ENCODE data around the gene SULT2B1. TPM values are rescaled to one million over a fixed set of nuclear protein-coding genes. Genes with fewer than 3 reads are reported as not detected.

Gene SULT2B1
- total and polyA plus RNA-seq, 2 of the 4 experiments (the other 2 are of a cell fraction): 0.09 TPM; not detected in 1

- H3K79me1 ChIP-seq (ENCODE audit: low read depth in 1 of 2, low read length in 2 of 2): no peaks in the 10 kb centered on the region
- ATAC-seq (ENCODE audit: low read depth): no peak
- no peak overlapping the region for H3K23ac ChIP-seq (ENCODE audit: low read depth, low read length)
- no peak overlapping the region for H3K4me3 ChIP-seq (ENCODE audit: insufficient read depth, low read depth, low read length)
- whole genome bisulfite sequencing, 2 experiments (ENCODE audit: extremely low coverage in 2 of 2, insufficient read length in 1 of 2): no CpG with 5 or more reads among the region's 1 CpG
- dilution Hi-C loops (cut with HindIII; ENCODE audit: low sequenced_read_pairs, unreplicated experiment) (no loop called here), intact Hi-C loops (cut with micrococcal nuclease) (no loop called here), in situ Hi-C loops (cut with MboI; ENCODE audit: low sequenced_read_pairs) (no loop called here)
- H2AK9ac ChIP-seq (replicated peaks; ENCODE audit: low read depth, low read length, poor library complexity): no peak overlapping the region
- ChIA-PET CTCF (no interaction called here), POLR2A (ENCODE audit: unreplicated experiment) (no interaction called here)
- no peak overlapping the region for H3K56ac ChIP-seq (ENCODE audit: extremely low read depth, insufficient read depth, low read length)
- H2AK5ac ChIP-seq (ENCODE audit: low read depth, low read length): no peak overlapping the region
- no peak overlapping the region for H2BK120ac ChIP-seq (ENCODE audit: low read depth, low read length)
- H4K5ac ChIP-seq (ENCODE audit: low read depth, low read length): no peak overlapping the region
- no peak for DNase-seq
- no peak overlapping the region for H3K4me2 ChIP-seq (ENCODE audit: low read depth, low read length)
- H3K4me1 ChIP-seq (ENCODE audit: control insufficient read depth, insufficient read depth, low read length): peaks cover 3% of the 10 kb centered on the region
- no TSS peak for BruUV-seq (replicated peaks)
- TF ChIP-seq POLR2A (IDR thresholded peaks at IDR 0.05; ENCODE audit: low read depth, low read length) (no peak), ELK1 (IDR thresholded peaks at IDR 0.05; ENCODE audit: borderline replicate concordance, low read depth, low read length) (no peak), CHD1 (IDR thresholded peaks at IDR 0.05; ENCODE audit: low read depth, low read length) (no peak), BHLHE40 (IDR thresholded peaks at IDR 0.05; ENCODE audit: low read depth, low read length) (no peak), CTCF (conservative IDR thresholded peaks at IDR 0.05; ENCODE audit: low read depth, low read length) (no peak), MAZ (IDR thresholded peaks at IDR 0.05; ENCODE audit: borderline replicate concordance, low read depth, low read length) (no peak), USF2 (IDR thresholded peaks at IDR 0.05; ENCODE audit: low read depth, low read length) (no peak), CEBPB (IDR thresholded peaks at IDR 0.05; ENCODE audit: low read depth, low read length) (no peak), RAD21 (IDR thresholded peaks at IDR 0.05; ENCODE audit: low read length) (no peak)
- H2AFZ ChIP-seq (replicated peaks; ENCODE audit: low read length, poor library complexity): no peak overlapping the region
- no peaks in the 10 kb centered on the region for H3K9me3 ChIP-seq (ENCODE audit: control insufficient read depth, insufficient read depth, low read length)
- no peaks in the 10 kb centered on the region for H3K9me1 ChIP-seq (ENCODE audit: insufficient read depth, low read length)
- no peak overlapping the region for H3K9ac ChIP-seq (ENCODE audit: low read depth, low read length)
- no peaks in the 10 kb centered on the region for H3K36me3 ChIP-seq (ENCODE audit: control insufficient read depth, insufficient read depth, low read length)
- H3K18ac ChIP-seq (ENCODE audit: low read depth, low read length): no peak overlapping the region
- no peak overlapping the region for H3K14ac ChIP-seq (replicated peaks; ENCODE audit: low read depth, low read length)
- no peaks in the 10 kb centered on the region for H4K20me1 ChIP-seq (ENCODE audit: insufficient read depth, low read length)
- no peak overlapping the region for H2BK5ac ChIP-seq (ENCODE audit: low read depth, low read length, poor library complexity, severe bottlenecking)
- H4K8ac ChIP-seq (ENCODE audit: low read depth in 2 of 2, low read length in 2 of 2): no peak overlapping the region
- H3K27ac ChIP-seq (ENCODE audit: insufficient read depth, low read length): no peak overlapping the region
- no peak overlapping the region for H4K91ac ChIP-seq (ENCODE audit: insufficient read depth, low read depth, low read length)
- no peak overlapping the region for H3K4ac ChIP-seq (ENCODE audit: low read depth, low read length)
- no peak overlapping the region for H2BK15ac ChIP-seq (ENCODE audit: low read depth, low read length)
- H2BK20ac ChIP-seq (ENCODE audit: low read depth, low read length): no peak overlapping the region
- H3K27me3 ChIP-seq (ENCODE audit: control insufficient read depth, insufficient read depth, low read length): peaks cover 9% of the 10 kb centered on the region
These were observed 4.2 kb upstream of the SULT2B1 start for GRCh38 chr19:48547722-48548121.
